NK-92 treated with Interleukin-12 subunit alpha and Interleukin-12 subunit beta, amount 100 ng/mL, for 24 hours (cell line): ENCODE results near the gene TOP1.
"Not testable (repeated sequence)": the region's sequence is repeated elsewhere in the genome, so short reads cannot be mapped to it uniquely, and the experiment has no call there.

Experiments used
- DNase-seq: peaks from one replicate; lab custom pipeline; 2025; lab: John Stamatoyannopoulos, UW

The TOP1 gene

GRCh38 chr20:41094353-41095055 lies 65.9 kb downstream of the TOP1 start:
- no peak for DNase-seq

GRCh38 chr20:41095110-41095969 lies 66.7 kb downstream of the TOP1 start:
- peak; percentile 4 for DNase-seq

- DNase-seq, result no peak
Observed at GRCh38 chr20:41098703-41099250, 70.2 kb downstream of the TOP1 start.

- no peak for DNase-seq
Observed at GRCh38 chr20:41100001-41100480, 71.4 kb downstream of the TOP1 start.

- no peak for DNase-seq
Observed at GRCh38 chr20:41101660-41102059, 73.0 kb downstream of the TOP1 start.

GRCh38 chr20:41108531-41108930 lies 79.9 kb downstream of the TOP1 start:
- no peak for DNase-seq

GRCh38 chr20:41110012-41110411 lies 81.4 kb downstream of the TOP1 start:
- no peak for DNase-seq

- DNase-seq, result no peak
Observed at GRCh38 chr20:41110930-41111577, 82.4 kb downstream of the TOP1 start.

GRCh38 chr20:41111578-41111951 lies 82.9 kb downstream of the TOP1 start:
- no peak for DNase-seq

GRCh38 chr20:41116282-41116956 lies 87.8 kb downstream of the TOP1 start:
- DNase-seq, result no peak

- not testable (repeated sequence) for DNase-seq
Observed at GRCh38 chr20:41118159-41118558, 89.5 kb downstream of the TOP1 start.

GRCh38 chr20:41118632-41119031 lies 90.0 kb downstream of the TOP1 start:
- DNase-seq, result no peak

GRCh38 chr20:41119614-41120561 lies 91.3 kb downstream of the TOP1 start:
- no peak for DNase-seq

GRCh38 chr20:41121399-41121798 lies 92.8 kb downstream of the TOP1 start:
- DNase-seq, result no peak

GRCh38 chr20:41123631-41124030 lies 95.0 kb downstream of the TOP1 start:
- DNase-seq, result no peak

GRCh38 chr20:41124451-41125094 lies 96.0 kb downstream of the TOP1 start:
- no peak for DNase-seq

GRCh38 chr20:41125530-41126457 lies 97.2 kb downstream of the TOP1 start:
- no peak for DNase-seq

- DNase-seq, result no peak
Observed at GRCh38 chr20:41126719-41127118, 98.1 kb downstream of the TOP1 start.

- not testable (repeated sequence) for DNase-seq
Observed at GRCh38 chr20:41128317-41128716, 99.7 kb downstream of the TOP1 start.
